Measurements from ENCODE around the gene ACOT13.

Gene ACOT13

GRCh38 chr6:24644377-24644776, 22.5 kb upstream of the ACOT13 start:
- no peaks in the 10 kb centered on the region for H3K36me3 ChIP-seq
- DNase-seq, result no peak
- TF ChIP-seq, protein P1, sequence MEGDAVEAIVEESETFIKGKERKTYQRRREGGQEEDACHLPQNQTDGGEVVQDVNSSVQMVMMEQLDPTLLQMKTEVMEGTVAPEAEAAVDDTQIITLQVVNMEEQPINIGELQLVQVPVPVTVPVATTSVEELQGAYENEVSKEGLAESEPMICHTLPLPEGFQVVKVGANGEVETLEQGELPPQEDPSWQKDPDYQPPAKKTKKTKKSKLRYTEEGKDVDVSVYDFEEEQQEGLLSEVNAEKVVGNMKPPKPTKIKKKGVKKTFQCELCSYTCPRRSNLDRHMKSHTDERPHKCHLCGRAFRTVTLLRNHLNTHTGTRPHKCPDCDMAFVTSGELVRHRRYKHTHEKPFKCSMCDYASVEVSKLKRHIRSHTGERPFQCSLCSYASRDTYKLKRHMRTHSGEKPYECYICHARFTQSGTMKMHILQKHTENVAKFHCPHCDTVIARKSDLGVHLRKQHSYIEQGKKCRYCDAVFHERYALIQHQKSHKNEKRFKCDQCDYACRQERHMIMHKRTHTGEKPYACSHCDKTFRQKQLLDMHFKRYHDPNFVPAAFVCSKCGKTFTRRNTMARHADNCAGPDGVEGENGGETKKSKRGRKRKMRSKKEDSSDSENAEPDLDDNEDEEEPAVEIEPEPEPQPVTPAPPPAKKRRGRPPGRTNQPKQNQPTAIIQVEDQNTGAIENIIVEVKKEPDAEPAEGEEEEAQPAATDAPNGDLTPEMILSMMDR (IDR thresholded peaks at IDR 0.05; ENCODE audit: low read depth, low read length), result no peak
- H3K4me3 ChIP-seq (ENCODE audit: low read depth, low read length), result no peak overlapping the region
- H3K4me1 ChIP-seq, result no peaks in the 10 kb centered on the region
- H3K27me3 ChIP-seq, result peaks cover 5% of the 10 kb centered on the region; the same call in 1 of the 2 replicates
- H3K9me3 ChIP-seq, result no peaks in the 10 kb centered on the region

DNA sequence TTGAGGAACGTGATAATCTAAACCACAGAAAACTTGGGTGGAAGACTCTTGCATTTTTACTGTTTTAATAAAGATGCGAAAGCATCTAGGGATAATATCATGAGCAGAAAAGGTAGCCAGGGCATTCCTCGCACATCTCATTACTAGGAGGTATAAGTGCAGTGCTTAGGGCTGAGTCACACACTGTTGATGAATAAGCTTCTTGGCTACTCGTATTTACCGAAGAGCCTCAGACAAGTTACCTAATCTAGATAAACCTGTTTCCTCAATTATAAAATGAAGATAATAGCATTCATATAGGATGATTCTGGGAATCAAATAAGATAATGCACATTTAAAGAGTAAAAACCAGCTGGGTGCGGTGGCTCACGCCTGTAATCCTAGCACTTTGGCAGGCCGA, 20.1 kb upstream of the ACOT13 start:
- no peak for DNase-seq
- Histone ChIP-seq H3K9me3 (no peaks in the 10 kb centered on the region), H3K4me3 (ENCODE audit: low read depth, low read length) (peak overlapping the region; percentile 84; the same call in 1 of the 2 replicates), H3K36me3 (peaks cover 7% of the 10 kb centered on the region), H3K27me3 (peaks cover 5% of the 10 kb centered on the region; the same call in 1 of the 2 replicates), H3K4me1 (no peaks in the 10 kb centered on the region)
- TF ChIP-seq, protein P1 (IDR thresholded peaks at IDR 0.05; ENCODE audit: low read depth, low read length), result no peak

DNA sequence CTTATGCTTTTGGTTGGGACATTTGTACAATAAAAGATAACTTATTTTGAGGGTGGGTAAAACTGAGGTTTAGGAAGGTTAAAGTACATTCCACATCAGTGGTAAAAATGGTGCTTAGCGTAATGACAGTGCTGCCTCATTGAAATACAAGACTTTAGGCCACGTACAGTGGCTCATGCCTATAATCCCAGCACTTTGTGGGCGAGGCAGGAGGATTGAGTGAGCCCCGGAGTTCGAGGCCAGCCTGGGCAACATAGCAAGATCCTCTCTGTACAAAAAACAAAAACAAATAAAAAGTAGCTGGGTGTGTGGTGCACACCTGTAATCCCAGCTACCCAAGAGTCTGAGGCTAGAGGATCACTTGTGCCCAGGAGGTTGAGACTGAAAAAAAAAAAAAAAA, 18.6 kb upstream of the ACOT13 start:
- DNase-seq, result no peak
- TF ChIP-seq, protein P1 (IDR thresholded peaks at IDR 0.05; ENCODE audit: low read depth, low read length), result no peak
- peaks cover 5% of the 10 kb centered on the region; the same call in 1 of the 2 replicates for H3K27me3 ChIP-seq
- H3K4me3 ChIP-seq (ENCODE audit: low read depth, low read length), result no peak overlapping the region
- H3K9me3 ChIP-seq, result no peaks in the 10 kb centered on the region
- H3K4me1 ChIP-seq, result no peaks in the 10 kb centered on the region
- peaks cover 22% of the 10 kb centered on the region for H3K36me3 ChIP-seq

- Histone ChIP-seq H3K27me3 (peaks cover 4% of the 10 kb centered on the region; the same call in 1 of the 2 replicates), H3K9me3 (no peaks in the 10 kb centered on the region), H3K4me1 (no peaks in the 10 kb centered on the region), H3K36me3 (peaks cover 36% of the 10 kb centered on the region), H3K4me3 (ENCODE audit: low read depth, low read length) (no peak overlapping the region)
- TF ChIP-seq, protein P1 (IDR thresholded peaks at IDR 0.05; ENCODE audit: low read depth, low read length), result no peak
- no peak for DNase-seq
Measured at GRCh38 chr6:24649691-24650090, 17.2 kb upstream of the ACOT13 start.

GRCh38 chr6:24650365-24650764, 16.5 kb upstream of the ACOT13 start:
- TF ChIP-seq, protein P1 (IDR thresholded peaks at IDR 0.05; ENCODE audit: low read depth, low read length), result no peak
- Histone ChIP-seq H3K36me3 (peaks cover 37% of the 10 kb centered on the region), H3K4me1 (no peaks in the 10 kb centered on the region), H3K9me3 (no peaks in the 10 kb centered on the region), H3K4me3 (ENCODE audit: low read depth, low read length) (no peak overlapping the region), H3K27me3 (no peaks in the 10 kb centered on the region)
- DNase-seq, result no peak

DNA sequence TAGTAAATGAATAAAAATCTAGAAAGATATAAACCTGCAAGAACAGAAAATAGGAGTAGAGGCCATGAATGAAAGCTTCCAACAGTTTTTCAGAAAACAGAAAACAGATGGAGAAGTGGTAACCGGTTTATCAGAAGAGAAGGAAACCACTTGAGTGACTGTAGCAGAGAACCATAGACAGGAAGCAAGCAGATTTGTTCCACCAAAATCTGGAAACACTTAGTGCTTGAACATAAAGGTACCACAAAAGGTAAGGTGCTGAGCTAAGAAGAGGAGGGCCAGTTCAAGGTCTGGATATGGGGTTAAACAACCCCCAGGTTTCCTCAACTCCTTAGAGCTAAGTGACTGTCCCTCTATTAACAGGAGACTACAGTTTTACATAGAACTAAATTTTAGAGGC, 11.7 kb upstream of the ACOT13 start:
- DNase-seq, result no peak
- H3K9me3 ChIP-seq, result no peaks in the 10 kb centered on the region
- H3K36me3 ChIP-seq, result peaks cover 42% of the 10 kb centered on the region
- H3K27me3 ChIP-seq, result no peaks in the 10 kb centered on the region
- TF ChIP-seq, protein P1 (IDR thresholded peaks at IDR 0.05; ENCODE audit: low read depth, low read length), result no peak
- H3K4me1 ChIP-seq, result no peaks in the 10 kb centered on the region
- no peak overlapping the region for H3K4me3 ChIP-seq (ENCODE audit: low read depth, low read length)
